Tibial artery (tissue), 4 donors: ENCODE data around the gene ARFRP1.

Experiments
- DNase-seq, 2 donors: peaks; one replicate each; pipeline ENCODE4 v3.0.0-alpha.2; 2019
- H3K27ac ChIP-seq, 2 donors: fragments of 200-600 bp; sonication (generic) in 1 of 2; 1 replicate in 1 of 2; 2 replicates in 1 of 2; pipeline ENCODE4 v1.5.1; 2018 to 2019; ENCODE audit warnings: mild to moderate bottlenecking in 1 of 2
- H3K27me3 ChIP-seq, 2 donors: fragments of 200-600 bp; sonication (generic) in 1 of 2; one replicate each; pipeline versions ENCODE4 v1.5.1 to v1.6.0; 2016 to 2019
- H3K36me3 ChIP-seq, 3 donors: fragments of 200-600 bp; sonication (generic) in 2 of 3; one replicate each; pipeline ENCODE4 v1.5.1; 2016 to 2019; ENCODE audit warnings: mild to moderate bottlenecking in 2 of 3
- H3K4me1 ChIP-seq, 4 donors: fragments of 200-600 bp; sonication (generic) in 2 of 4; 1 replicate in 3 of 4; 2 replicates in 1 of 4; pipeline ENCODE4 v1.5.1; 2016 to 2019
- H3K4me3 ChIP-seq, 2 donors: fragments of 200-600 bp; sonication (generic) in 1 of 2; 1 replicate in 1 of 2; 2 replicates in 1 of 2; pipeline ENCODE4 v1.5.1; 2018 to 2019; ENCODE audit warnings: mild to moderate bottlenecking in 2 of 2
- H3K9me3 ChIP-seq, 3 donors: fragments of 200-600 bp; sonication (generic) in 1 of 3; one replicate each; pipeline ENCODE4 v1.5.1; 2016 to 2019
- intact Hi-C: fragments of 100-400 bp; cut with DNase I; formaldehyde crosslinking; loops from one replicate; pipeline ENCODE4 v1.15.0; 2023; ENCODE audit warnings: low total_unique reads
- TF ChIP-seq, protein P1 (sequence below), 2 experiments: fragments of 200-600 bp in 1 of 2; fragments of 450-650 bp in 1 of 2; IDR thresholded peaks; one replicate each; pipeline ENCODE4 v1.5.1; 2017 to 2019; ENCODE audit warnings: antibody characterized with exemption in 2 of 2, mild to moderate bottlenecking in 1 of 2, moderate library complexity in 1 of 2

The ARFRP1 gene

DNA sequence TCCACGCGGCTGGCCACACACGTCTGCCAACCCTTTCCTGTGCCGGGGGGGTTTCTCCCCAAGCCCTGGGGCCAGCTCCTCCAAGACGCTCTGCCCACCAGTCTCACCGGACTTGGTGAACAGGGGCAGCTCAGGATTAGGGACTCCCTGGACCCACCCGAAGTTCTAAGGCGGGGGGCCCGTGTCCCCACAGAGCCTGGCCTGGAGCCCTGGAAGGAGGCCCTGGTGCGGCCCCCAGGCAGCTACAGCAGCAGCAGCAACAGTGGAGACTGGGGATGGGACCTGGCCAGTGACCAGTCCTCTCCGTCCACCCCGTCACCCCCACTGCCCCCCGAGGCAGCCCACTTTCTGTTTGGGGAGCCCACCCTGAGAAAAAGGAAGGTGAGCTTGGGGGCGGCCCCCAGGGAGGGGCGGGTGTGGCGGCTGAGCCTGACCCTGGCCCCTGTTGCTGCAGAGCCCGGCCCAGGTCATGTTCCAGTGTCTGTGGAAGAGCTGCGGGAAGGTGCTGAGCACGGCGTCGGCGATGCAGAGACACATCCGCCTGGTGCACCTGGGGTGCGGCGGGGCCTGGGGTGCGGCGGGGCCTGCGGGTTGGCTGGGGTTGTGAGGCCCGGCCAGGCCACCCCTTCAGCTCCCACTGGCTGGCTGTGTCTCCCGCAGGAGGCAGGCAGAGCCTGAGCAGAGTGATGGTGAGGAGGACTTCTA is 34.1 kb upstream of the ARFRP1 start:
- Histone ChIP-seq H3K4me3 (peak overlapping the region in 1 of 2 donors; percentile 93), H3K4me1 (peaks cover 0 to 41% (median 31%) of the 10 kb centered on the region in 4 donors), H3K27ac (peak overlapping the region; percentile 97), H3K27me3 (no peaks in the 10 kb centered on the region), H3K9me3 (no peaks in the 10 kb centered on the region), H3K36me3 (peaks cover 22 to 35% (median 23%) of the 10 kb centered on the region in 3 donors)
- no peak for DNase-seq
- TF ChIP-seq, protein P1, sequence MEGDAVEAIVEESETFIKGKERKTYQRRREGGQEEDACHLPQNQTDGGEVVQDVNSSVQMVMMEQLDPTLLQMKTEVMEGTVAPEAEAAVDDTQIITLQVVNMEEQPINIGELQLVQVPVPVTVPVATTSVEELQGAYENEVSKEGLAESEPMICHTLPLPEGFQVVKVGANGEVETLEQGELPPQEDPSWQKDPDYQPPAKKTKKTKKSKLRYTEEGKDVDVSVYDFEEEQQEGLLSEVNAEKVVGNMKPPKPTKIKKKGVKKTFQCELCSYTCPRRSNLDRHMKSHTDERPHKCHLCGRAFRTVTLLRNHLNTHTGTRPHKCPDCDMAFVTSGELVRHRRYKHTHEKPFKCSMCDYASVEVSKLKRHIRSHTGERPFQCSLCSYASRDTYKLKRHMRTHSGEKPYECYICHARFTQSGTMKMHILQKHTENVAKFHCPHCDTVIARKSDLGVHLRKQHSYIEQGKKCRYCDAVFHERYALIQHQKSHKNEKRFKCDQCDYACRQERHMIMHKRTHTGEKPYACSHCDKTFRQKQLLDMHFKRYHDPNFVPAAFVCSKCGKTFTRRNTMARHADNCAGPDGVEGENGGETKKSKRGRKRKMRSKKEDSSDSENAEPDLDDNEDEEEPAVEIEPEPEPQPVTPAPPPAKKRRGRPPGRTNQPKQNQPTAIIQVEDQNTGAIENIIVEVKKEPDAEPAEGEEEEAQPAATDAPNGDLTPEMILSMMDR (IDR thresholded peaks at IDR 0.05): no peak
- intact Hi-C loops: loop anchor here (10.0 kb wide), 1 partner anchor 117 kb away; the partner anchor contains the start of gene GMEB2

DNA sequence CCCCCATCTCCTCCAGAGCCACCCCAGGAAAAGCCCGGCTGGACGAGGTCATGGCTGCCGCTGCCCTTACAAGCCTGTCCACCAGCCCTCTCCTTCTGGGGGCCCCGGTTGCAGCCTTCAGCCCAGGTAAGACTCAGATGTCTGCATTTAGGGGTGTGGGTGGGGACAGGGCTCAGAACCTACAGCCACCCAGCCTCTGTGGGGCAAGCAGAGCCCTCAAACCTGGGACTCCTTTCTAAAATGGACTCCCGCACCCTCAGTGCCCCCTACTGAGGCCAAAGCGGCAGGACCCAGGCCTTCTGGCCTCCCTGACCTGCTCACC is 33.5 kb upstream of the ARFRP1 start:
- peaks cover 0 to 41% (median 31%) of the 10 kb centered on the region in 4 donors for H3K4me1 ChIP-seq
- intact Hi-C loops: loop anchor here (10.0 kb wide), 1 partner anchor 117 kb away; the partner anchor contains the start of gene GMEB2
- H3K4me3 ChIP-seq: peak overlapping the region; percentile 84 to 93
- H3K27me3 ChIP-seq: no peaks in the 10 kb centered on the region
- no peaks in the 10 kb centered on the region for H3K9me3 ChIP-seq
- peaks cover 22 to 35% (median 23%) of the 10 kb centered on the region in 3 donors for H3K36me3 ChIP-seq
- TF ChIP-seq, protein P1 (IDR thresholded peaks at IDR 0.05): no peak
- no peak for DNase-seq
- H3K27ac ChIP-seq: peak overlapping the region; percentile 97

DNA sequence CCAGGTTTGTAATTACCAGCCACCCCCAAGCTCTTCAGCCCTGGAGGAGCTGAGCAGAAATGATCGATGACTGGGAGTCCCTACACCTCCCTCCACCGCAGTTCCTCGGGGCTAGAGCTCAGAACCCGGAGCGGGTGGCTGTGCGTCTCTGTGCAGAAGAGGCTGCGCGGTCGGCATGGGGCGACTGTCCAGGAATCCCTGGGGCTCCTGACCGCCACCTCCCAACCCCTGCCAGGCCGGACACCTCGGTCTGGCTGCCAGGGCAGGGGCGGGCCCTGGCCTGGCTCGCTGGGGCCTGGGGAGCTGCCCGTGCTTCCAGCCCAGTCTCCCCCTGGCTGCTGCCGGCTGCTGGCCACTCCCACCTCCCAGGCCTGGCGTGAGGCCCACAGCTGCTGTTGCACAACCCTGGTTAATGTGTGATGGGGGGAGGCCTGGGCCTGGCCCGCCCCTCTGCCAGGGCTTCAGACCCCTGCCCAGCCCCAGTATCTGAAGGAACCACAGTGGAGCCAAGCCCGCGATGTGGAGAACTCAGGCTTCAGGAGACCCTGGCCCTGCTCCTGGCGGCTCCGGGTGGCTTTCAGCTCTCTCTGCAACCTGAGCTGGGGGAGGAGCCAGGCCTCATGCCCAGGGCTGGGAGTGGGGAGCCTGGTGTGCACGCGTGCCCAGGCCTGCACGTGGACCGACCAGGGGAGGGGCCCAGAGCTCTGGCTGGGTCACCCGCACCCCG is 33.0 kb upstream of the ARFRP1 start:
- intact Hi-C loops: loop anchor here (10.0 kb wide), 1 partner anchor 116 kb away; the partner anchor contains the start of gene GMEB2
- H3K4me1 ChIP-seq: peaks cover 0 to 41% (median 31%) of the 10 kb centered on the region in 4 donors
- H3K27me3 ChIP-seq: no peaks in the 10 kb centered on the region
- no peaks in the 10 kb centered on the region for H3K9me3 ChIP-seq
- H3K27ac ChIP-seq: peak overlapping the region; percentile 97
- peak; percentile 94 to 98 for DNase-seq
- peak overlapping the region; percentile 84 to 93 for H3K4me3 ChIP-seq
- H3K36me3 ChIP-seq: peaks cover 22 to 35% (median 27%) of the 10 kb centered on the region in 3 donors
- TF ChIP-seq, protein P1 (IDR thresholded peaks at IDR 0.05): no peak

DNA sequence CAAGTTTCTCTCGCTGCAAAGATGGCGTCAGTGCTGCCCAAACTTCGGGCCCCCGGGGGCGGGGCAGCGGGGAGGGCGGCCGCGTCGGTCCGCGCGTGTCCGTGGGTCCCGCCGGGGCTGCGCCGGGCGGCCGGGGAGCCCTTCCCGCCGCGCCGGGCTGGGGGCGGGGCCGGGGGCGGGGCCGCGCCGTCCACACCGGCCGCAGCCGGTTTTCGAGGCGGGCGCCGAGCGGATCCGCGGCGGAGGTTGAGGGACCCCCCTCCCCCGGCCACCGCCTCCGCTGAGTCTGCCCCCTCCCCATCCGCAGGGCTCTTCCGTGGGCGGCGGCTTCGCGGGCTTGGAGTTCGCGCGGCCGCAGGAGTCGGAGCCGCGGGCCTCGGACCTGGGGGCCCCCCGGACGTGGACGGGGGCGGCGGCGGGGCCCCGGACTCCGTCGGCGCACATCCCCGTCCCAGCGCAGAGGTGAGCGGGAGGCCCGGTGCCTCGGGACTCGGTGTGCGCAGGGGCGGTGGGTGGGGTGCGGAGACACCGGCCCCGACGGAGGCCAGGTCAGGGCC is 32.4 kb upstream of the ARFRP1 start:
- intact Hi-C loops: loop anchor here (10.0 kb wide), 1 partner anchor 115 kb away; the partner anchor contains the start of gene GMEB2

More for the DNA sequence above, 32.4 kb upstream of the ARFRP1 start:
- DNase-seq: peak; percentile 42 to 86
- TF ChIP-seq, protein P1 (IDR thresholded peaks at IDR 0.05): no peak
- Histone ChIP-seq H3K9me3 (no peaks in the 10 kb centered on the region), H3K27ac (peak overlapping the region; percentile 97), H3K4me1 (peaks cover 0 to 41% (median 31%) of the 10 kb centered on the region in 4 donors), H3K27me3 (no peaks in the 10 kb centered on the region), H3K36me3 (peaks cover 24 to 41% (median 34%) of the 10 kb centered on the region in 3 donors), H3K4me3 (peak overlapping the region; percentile 84 to 93)
